Measurements from ENCODE around the gene GLIPR1L1. TPM values are rescaled to one million over a fixed set of nuclear protein-coding genes. Genes with fewer than 3 reads are reported as not detected.

The GLIPR1L1 gene
- total RNA-seq, 2 experiments from 2014 or later: not detected

Other genes starting within 250 kb of the GLIPR1L1 start
- not detected for gene KCNC2, start 124.8 kb upstream of the GLIPR1L1 start, total RNA-seq
- gene CAPS2, start 4.3 kb upstream of the GLIPR1L1 start, total RNA-seq: 1 to 10 TPM; 1.3 to 2.1 TPM
- under 1 TPM; 0.30 to 0.75 TPM for gene GLIPR1L2, start 56.4 kb downstream of the GLIPR1L1 start, total RNA-seq
- gene GLIPR1, start 146.1 kb downstream of the GLIPR1L1 start, total RNA-seq: 10 to 100 TPM; 35.2 to 43.6 TPM
- 10 to 100 TPM; 72.6 to 75.3 TPM for gene KRR1, start 176.9 kb downstream of the GLIPR1L1 start, total RNA-seq

Measured in activated CD4-positive, alpha-beta T cell treated with anti-CD3 and anti-CD28 coated beads, Interleukin-2, amount 10 ng/mL, durations not matched to agents 7 days and 5 days (primary cell).